22Rv1 (cell line): ENCODE data around the gene MRPS17.

Experiments used
- CTCF ChIP-seq: fragments of 450-650 bp; IDR thresholded peaks from 2 replicates; pipeline ENCODE4 v1.5.1; 2017; ENCODE audit warnings: mild to moderate bottlenecking
- ZFX ChIP-seq: fragments of 450-650 bp; IDR thresholded peaks from 2 replicates; pipeline ENCODE4 v1.6.1; 2017; ENCODE audit warnings: antibody characterized with exemption, borderline replicate concordance

- TF ChIP-seq CTCF (no peak), ZFX (no peak)
These were observed 13.4 kb downstream of the MRPS17 start for GRCh38 chr7:55965100-55965470.
